Measurements from ENCODE around the gene PFKFB3. TPM values are rescaled to one million over a fixed set of nuclear protein-coding genes. Genes with fewer than 3 reads are reported as not detected.

The PFKFB3 gene
- total and polyA plus RNA-seq, 9 donors = 15.3 to 60.8 (median 40.2) TPM

DNA sequence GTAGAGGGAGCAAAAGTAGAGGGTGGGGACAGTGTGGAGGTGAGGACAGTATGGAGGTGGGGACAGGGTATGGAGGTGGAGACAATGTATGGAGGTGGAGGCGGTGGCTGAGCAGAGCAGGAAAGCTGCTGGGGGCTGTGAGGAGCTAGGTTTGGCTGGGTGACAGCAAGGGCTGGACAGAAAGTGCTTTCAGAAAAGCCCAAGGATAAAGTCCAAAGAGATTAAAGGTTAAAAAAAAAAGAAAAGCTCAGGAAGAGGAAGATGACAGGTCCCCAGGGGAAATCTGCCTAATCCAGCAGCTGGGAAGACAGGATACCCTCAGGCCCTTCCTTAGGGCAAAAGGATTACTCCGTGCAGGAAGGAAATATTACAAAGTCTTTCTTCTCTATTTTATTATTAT, 32.1 kb upstream of the PFKFB3 start:
- WGBS, 3 donors = 40 to 62% (median 51%) methylated on average over 2 of the region's 2 CpGs
- Histone ChIP-seq H3K9me3 (no peaks in the 10 kb centered on the region), H3K27me3 (no peaks in the 10 kb centered on the region), H3K4me1 (ENCODE audit: insufficient read depth) (peaks cover 36% of the 10 kb centered on the region), H3K4me3 (no peak overlapping the region), H3K36me3 (no peaks in the 10 kb centered on the region), H3K27ac (no peak overlapping the region)
- peak in 1 of 5 donors; percentile 67 for DNase-seq
- TF ChIP-seq POLR2A (IDR thresholded peaks at IDR 0.05) = no peak
- no peak for TF ChIP-seq CTCF (IDR thresholded peaks at IDR 0.05)
- no peak for TF ChIP-seq EP300 (IDR thresholded peaks at IDR 0.05)
- intact Hi-C loops (cut with DNase I) = no loop called here

GRCh38 chr10:6171881-6172695, 30.6 kb upstream of the PFKFB3 start:
- Histone ChIP-seq H3K9me3 (no peaks in the 10 kb centered on the region), H3K27ac (no peak overlapping the region), H3K4me1 (ENCODE audit: insufficient read depth) (peaks cover 38% of the 10 kb centered on the region), H3K36me3 (no peaks in the 10 kb centered on the region), H3K27me3 (no peaks in the 10 kb centered on the region), H3K4me3 (no peak overlapping the region)
- 57 to 69% (median 61%) methylated on average over 23 of the region's 23 CpGs for WGBS, 3 donors
- TF ChIP-seq CTCF (IDR thresholded peaks at IDR 0.05) (no peak), EP300 (IDR thresholded peaks at IDR 0.05) (peak; percentile 62)
- intact Hi-C loops (cut with DNase I) = no loop called here
- peak in 1 of 5 donors; percentile 47 for DNase-seq

GRCh38 chr10:6173203-6173602, 29.5 kb upstream of the PFKFB3 start:
- no peak overlapping the region for H3K27ac ChIP-seq
- no peak overlapping the region for H3K4me3 ChIP-seq
- H3K27me3 ChIP-seq = no peaks in the 10 kb centered on the region
- no peak for DNase-seq
- no peak for TF ChIP-seq EP300 (IDR thresholded peaks at IDR 0.05)
- no peak for TF ChIP-seq POLR2A (IDR thresholded peaks at IDR 0.05)
- no peak for TF ChIP-seq CTCF (IDR thresholded peaks at IDR 0.05)
- peaks cover 45% of the 10 kb centered on the region for H3K4me1 ChIP-seq (ENCODE audit: insufficient read depth)
- WGBS, 3 donors = 66 to 73% (median 68%) methylated on average over 8 of the region's 8 CpGs
- H3K36me3 ChIP-seq = no peaks in the 10 kb centered on the region
- no peaks in the 10 kb centered on the region for H3K9me3 ChIP-seq
- intact Hi-C loops (cut with DNase I) = no loop called here

- 67 to 86% (median 85%) methylated on average over 22 of the region's 22 CpGs for WGBS, 3 donors
These were observed 28.4 kb upstream of the PFKFB3 start for GRCh38 chr10:6174201-6174874.

More at GRCh38 chr10:6174201-6174874, 28.4 kb upstream of the PFKFB3 start:
- TF ChIP-seq CTCF (IDR thresholded peaks at IDR 0.05) (no peak), POLR2A (IDR thresholded peaks at IDR 0.05) (no peak), EP300 (IDR thresholded peaks at IDR 0.05) (no peak)
- Histone ChIP-seq H3K36me3 (no peaks in the 10 kb centered on the region), H3K4me1 (ENCODE audit: insufficient read depth) (peaks cover 49% of the 10 kb centered on the region), H3K27me3 (no peaks in the 10 kb centered on the region), H3K4me3 (no peak overlapping the region), H3K27ac (peak overlapping the region in 1 of 2 donors; percentile 24), H3K9me3 (no peaks in the 10 kb centered on the region)
- intact Hi-C loops (cut with DNase I) = no loop called here
- no peak for DNase-seq
